Parathyroid adenoma (tissue), 2 donors: ENCODE data around the gene CANX.
"Not testable (repeated sequence)": the region's sequence is repeated elsewhere in the genome, so short reads cannot be mapped to it uniquely, and the experiment has no call there.

Experiments used
- H2AFZ ChIP-seq: fragments of 300-600 bp; sonication (generic); one replicate; pipeline ENCODE4 v1.7.0; 2017; ENCODE audit warnings: antibody characterized with exemption, mild to moderate bottlenecking
- H3K27ac ChIP-seq: fragments of 300-600 bp; sonication (generic); one replicate; pipeline ENCODE4 v1.7.0; 2017
- H3K27me3 ChIP-seq: fragments of 300-600 bp; sonication (generic); one replicate; pipeline ENCODE4 v1.7.0; 2017; ENCODE audit warnings: low read length; ENCODE audit not compliant: control insufficient read depth, insufficient read depth
- H3K36me3 ChIP-seq: fragments of 300-600 bp; sonication (generic); one replicate; pipeline ENCODE4 v1.7.0; 2017; ENCODE audit warnings: low read length; ENCODE audit not compliant: control insufficient read depth, insufficient read depth
- H3K4me1 ChIP-seq: fragments of 300-600 bp; sonication (generic); one replicate; pipeline ENCODE4 v1.7.0; 2017; ENCODE audit warnings: control low read depth
- H3K4me2 ChIP-seq: fragments of 300-600 bp; sonication (generic); one replicate; pipeline ENCODE4 v1.7.0; 2017; ENCODE audit warnings: low read length
- H3K4me3 ChIP-seq: fragments of 300-600 bp; sonication (generic); one replicate; pipeline ENCODE4 v1.7.0; 2017; ENCODE audit warnings: low read depth, low read length
- H3K79me2 ChIP-seq: fragments of 300-600 bp; sonication (generic); one replicate; pipeline ENCODE4 v1.7.0; 2017; ENCODE audit warnings: control low read depth
- H3K9ac ChIP-seq: fragments of 300-600 bp; sonication (generic); one replicate; pipeline ENCODE4 v1.7.0; 2017; ENCODE audit warnings: mild to moderate bottlenecking
- H3K9me3 ChIP-seq: fragments of 300-600 bp; sonication (generic); one replicate; pipeline ENCODE4 v1.7.0; 2017; ENCODE audit warnings: low read length; ENCODE audit not compliant: control insufficient read depth
- CTCF ChIP-seq: fragments of 300-600 bp; sonication (generic); IDR thresholded peaks from one replicate; pipeline ENCODE4 v1.7.0; 2017; ENCODE audit warnings: antibody characterized with exemption, mild to moderate bottlenecking
- donor health status: primary hyperparathyroidism.

The CANX gene

GRCh38 chr5:179698935-179699615 lies at the start of gene CANX:
CANX (plus strand) TSS chr5:179698967; CDS start chr5:179705682, 6,715 bp downstream.
- peak within 1 kb of the TSS; percentile 97 for H3K4me2 ChIP-seq
- peak within 1 kb of the TSS; percentile 99 for H3K27ac ChIP-seq
- peak within 1 kb of the TSS; percentile 96 for H3K4me3 ChIP-seq
- peak within 1 kb of the TSS; percentile 96 for H3K9ac ChIP-seq
- peaks cover 5% of the 10 kb centered on the region for H3K4me1 ChIP-seq
- no peaks in the 10 kb centered on the region for H3K9me3 ChIP-seq
- TF ChIP-seq CTCF, result no peak
- H2AFZ ChIP-seq, result peak within 1 kb of the TSS; percentile 93
- no peaks in the 10 kb centered on the region for H3K27me3 ChIP-seq
- peaks cover 42% of the 10 kb centered on the region for H3K79me2 ChIP-seq
- no peaks in the 10 kb centered on the region for H3K36me3 ChIP-seq

GRCh38 chr5:179649166-179649703 lies 49.5 kb upstream of the CANX start:
- not testable (repeated sequence) for H2AFZ ChIP-seq, H3K4me1 ChIP-seq, H3K4me2 ChIP-seq, H3K27me3 ChIP-seq, H3K9me3 ChIP-seq, H3K36me3 ChIP-seq, H3K4me3 ChIP-seq, H3K79me2 ChIP-seq, H3K27ac ChIP-seq, H3K9ac ChIP-seq

GRCh38 chr5:179650245-179650644 lies 48.5 kb upstream of the CANX start:
- H3K4me3 ChIP-seq, H3K4me2 ChIP-seq, H3K4me1 ChIP-seq, H3K27ac ChIP-seq, H3K9ac ChIP-seq, H2AFZ ChIP-seq, H3K36me3 ChIP-seq, H3K27me3 ChIP-seq, H3K79me2 ChIP-seq, H3K9me3 ChIP-seq: not testable (repeated sequence)

GRCh38 chr5:179653135-179653534 lies 45.6 kb upstream of the CANX start:
- H2AFZ ChIP-seq, H3K9me3 ChIP-seq, H3K36me3 ChIP-seq, H3K9ac ChIP-seq, H3K4me2 ChIP-seq, H3K27ac ChIP-seq, H3K4me1 ChIP-seq, H3K79me2 ChIP-seq, H3K4me3 ChIP-seq, H3K27me3 ChIP-seq: not testable (repeated sequence)

GRCh38 chr5:179657302-179658178 lies 41.2 kb upstream of the CANX start:
- not testable (repeated sequence) for H3K27ac ChIP-seq, H3K79me2 ChIP-seq, H3K9ac ChIP-seq, H3K4me1 ChIP-seq, H3K4me3 ChIP-seq, H3K4me2 ChIP-seq, H3K9me3 ChIP-seq, H3K27me3 ChIP-seq, H2AFZ ChIP-seq, H3K36me3 ChIP-seq

GRCh38 chr5:179658179-179658856 lies 40.4 kb upstream of the CANX start:
- not testable (repeated sequence) for H3K9me3 ChIP-seq, H3K79me2 ChIP-seq, H3K27me3 ChIP-seq, H3K9ac ChIP-seq, H3K36me3 ChIP-seq, H3K27ac ChIP-seq, H3K4me1 ChIP-seq
- Histone ChIP-seq H3K4me3 (peak overlapping the region; percentile 57), H2AFZ (peak overlapping the region; percentile 76), H3K4me2 (peak overlapping the region; percentile 87)

- H3K9me3 ChIP-seq, H2AFZ ChIP-seq, H3K36me3 ChIP-seq, H3K9ac ChIP-seq, H3K27ac ChIP-seq, H3K4me3 ChIP-seq, H3K4me1 ChIP-seq, H3K4me2 ChIP-seq, H3K27me3 ChIP-seq, H3K79me2 ChIP-seq: not testable (repeated sequence)
These were observed 37.1 kb upstream of the CANX start for GRCh38 chr5:179661647-179662046.
